DOHH2 (cell line): ENCODE measurements around the gene CDC42EP3.

ENCODE experiments used
- CTCF ChIP-seq: fragments of 200-600 bp; sonication (generic); IDR thresholded peaks from one replicate; pipeline ENCODE4 v1.5.1; 2014; ENCODE audit warnings: antibody characterized with exemption, mild to moderate bottlenecking, low read depth, low read length; ENCODE audit not compliant: poor library complexity, severe bottlenecking
- EZH2phosphoT487 ChIP-seq: fragments of 200-600 bp; sonication (generic); IDR thresholded peaks from 2 replicates; pipeline ENCODE4 v1.6.1; 2017; ENCODE audit warnings: borderline replicate concordance, mild to moderate bottlenecking, antibody characterized with exemption, low read length, moderate library complexity, mixed read lengths

GRCh38 chr2:37638973-37639372 is 32.5 kb downstream of the CDC42EP3 start:
- TF ChIP-seq CTCF (no peak), EZH2phosphoT487 (no peak)
